Ovary (tissue), 3 donors: ENCODE data around the gene VKORC1.

Experiments used
- EP300 ChIP-seq: sonication (generic); formaldehyde crosslinking; IDR thresholded peaks from one replicate; pipeline ENCODE4 v1.6.1; 2017; ENCODE audit warnings: antibody characterized with exemption
- POLR2A ChIP-seq: fragments of 450-650 bp; IDR thresholded peaks from one replicate; pipeline ENCODE4 v1.6.1; 2017; ENCODE audit warnings: antibody characterized with exemption, mild to moderate bottlenecking, moderate library complexity
- TF ChIP-seq, protein P1 (sequence below), 3 donors: fragments of 450-650 bp in 2 of 3; fragments of 200-600 bp in 1 of 3; IDR thresholded peaks; one replicate each; pipeline versions ENCODE4 v1.5.1 to v1.8.0; 2016 to 2022; ENCODE audit warnings: antibody characterized with exemption in 3 of 3, mild to moderate bottlenecking in 1 of 3
- donor health status: DM: no; HTN: no; CAD: no.

DNA sequence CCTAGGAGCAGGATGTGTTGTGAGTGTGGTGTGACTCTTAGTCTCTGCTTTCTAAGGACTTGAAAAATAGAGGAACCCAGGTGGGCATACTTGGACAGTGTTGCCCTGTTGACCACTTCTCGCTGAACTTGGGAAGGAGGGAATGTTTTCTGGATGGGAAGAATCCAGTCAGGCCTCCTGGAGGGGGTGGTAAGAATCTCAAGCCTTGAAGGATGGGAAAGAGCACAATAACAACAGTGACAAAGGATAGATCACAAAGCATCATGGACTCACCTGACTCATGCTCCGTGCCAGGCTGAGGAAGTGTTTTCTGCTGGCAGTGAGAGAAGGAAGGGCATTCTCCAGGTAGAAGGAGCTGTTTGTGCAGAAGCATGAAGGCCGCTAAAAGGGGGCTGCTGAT is 31.2 kb upstream of the VKORC1 start:
- TF ChIP-seq, protein P1, sequence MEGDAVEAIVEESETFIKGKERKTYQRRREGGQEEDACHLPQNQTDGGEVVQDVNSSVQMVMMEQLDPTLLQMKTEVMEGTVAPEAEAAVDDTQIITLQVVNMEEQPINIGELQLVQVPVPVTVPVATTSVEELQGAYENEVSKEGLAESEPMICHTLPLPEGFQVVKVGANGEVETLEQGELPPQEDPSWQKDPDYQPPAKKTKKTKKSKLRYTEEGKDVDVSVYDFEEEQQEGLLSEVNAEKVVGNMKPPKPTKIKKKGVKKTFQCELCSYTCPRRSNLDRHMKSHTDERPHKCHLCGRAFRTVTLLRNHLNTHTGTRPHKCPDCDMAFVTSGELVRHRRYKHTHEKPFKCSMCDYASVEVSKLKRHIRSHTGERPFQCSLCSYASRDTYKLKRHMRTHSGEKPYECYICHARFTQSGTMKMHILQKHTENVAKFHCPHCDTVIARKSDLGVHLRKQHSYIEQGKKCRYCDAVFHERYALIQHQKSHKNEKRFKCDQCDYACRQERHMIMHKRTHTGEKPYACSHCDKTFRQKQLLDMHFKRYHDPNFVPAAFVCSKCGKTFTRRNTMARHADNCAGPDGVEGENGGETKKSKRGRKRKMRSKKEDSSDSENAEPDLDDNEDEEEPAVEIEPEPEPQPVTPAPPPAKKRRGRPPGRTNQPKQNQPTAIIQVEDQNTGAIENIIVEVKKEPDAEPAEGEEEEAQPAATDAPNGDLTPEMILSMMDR (IDR thresholded peaks at IDR 0.05), result no peak
- TF ChIP-seq POLR2A (no peak), EP300 (no peak)
